IMR-90 (cell line): ENCODE data around the gene ERC2. TPM values are rescaled to one million over a fixed set of nuclear protein-coding genes. Genes with fewer than 3 reads are reported as not detected.

Experiments used
- ATAC-seq: fragments of 200-7000 bp; cut with Tn5 transposase; 2 replicates; pipeline ENCODE4 v1.9.1; 2020; ENCODE audit warnings: low read depth, mild to moderate bottlenecking, moderate library complexity
- BruUV-seq: library from RNA; stranded (reverse); fragments of 400-500 nt; replicated peaks from 2 replicates; lab custom pipeline; 2021; lab: Mats Ljungman, UMichigan
- CTCF ChIA-PET: fragments of 300-600 bp; formaldehyde crosslinking; extraction: SDS; loops from one replicate; lab custom pipeline; 2021; ENCODE audit warnings: antibody characterized with exemption; lab: Yijun Ruan, JAX
- POLR2A ChIA-PET: fragments of 300-600 bp; sonication (Branson Sonifier 250); formaldehyde crosslinking; loops from one replicate; lab custom pipeline; 2022; ENCODE audit warnings: antibody characterized with exemption; ENCODE audit not compliant: unreplicated experiment; lab: Charles Lee
- DNase-seq: peaks from one replicate; pipeline ENCODE4 v3.0.0; 2013
- H2AFZ ChIP-seq: replicated peaks from 2 replicates; pipeline ENCODE3; 2013; ENCODE audit warnings: low read length, mild to moderate bottlenecking; ENCODE audit not compliant: poor library complexity
- H2AK5ac ChIP-seq: 2 replicates; pipeline ENCODE4 v1.6.1; 2013; ENCODE audit warnings: low read depth, low read length, inconsistent platforms
- H2AK9ac ChIP-seq: replicated peaks from 2 replicates; pipeline ENCODE3; 2013; ENCODE audit warnings: mild to moderate bottlenecking, low read depth, low read length, moderate library complexity; ENCODE audit not compliant: poor library complexity
- H2BK120ac ChIP-seq: 2 replicates; pipeline ENCODE4 v1.6.1; 2013; ENCODE audit warnings: low read depth, low read length, inconsistent platforms
- H2BK15ac ChIP-seq: 3 replicates; pipeline ENCODE4 v1.6.1; 2013; ENCODE audit warnings: low read depth, low read length, inconsistent platforms
- H2BK20ac ChIP-seq: 2 replicates; pipeline ENCODE4 v1.6.1; 2013; ENCODE audit warnings: low read depth, mild to moderate bottlenecking, inconsistent platforms, low read length, moderate library complexity
- H2BK5ac ChIP-seq: 2 replicates; pipeline ENCODE4 v1.6.1; 2013; ENCODE audit warnings: mild to moderate bottlenecking, low read depth, low read length, inconsistent platforms; ENCODE audit not compliant: poor library complexity, severe bottlenecking
- H3K14ac ChIP-seq: replicated peaks from 2 replicates; pipeline ENCODE4 v1.6.1; 2013; ENCODE audit warnings: low read depth, low read length, inconsistent platforms
- H3K18ac ChIP-seq: 2 replicates; pipeline ENCODE4 v1.6.1; 2013; ENCODE audit warnings: low read depth, low read length, control low read depth
- H3K23ac ChIP-seq: 2 replicates; pipeline ENCODE4 v1.6.1; 2013; ENCODE audit warnings: low read depth, low read length, inconsistent platforms
- H3K27ac ChIP-seq: 2 replicates; pipeline ENCODE4 v1.5.1; 2013; ENCODE audit warnings: mild to moderate bottlenecking, control low read depth, low read length; ENCODE audit not compliant: insufficient read depth
- H3K27me3 ChIP-seq: 2 replicates; pipeline ENCODE4 v1.6.1; 2013; ENCODE audit warnings: low read length; ENCODE audit not compliant: control insufficient read depth, insufficient read depth
- H3K36me3 ChIP-seq: 2 replicates; pipeline ENCODE4 v1.6.1; 2013; ENCODE audit warnings: low read length, mixed read lengths; ENCODE audit not compliant: control insufficient read depth, insufficient read depth
- H3K4ac ChIP-seq: 2 replicates; pipeline ENCODE4 v1.6.1; 2013; ENCODE audit warnings: low read depth, low read length, inconsistent platforms
- H3K4me1 ChIP-seq: 2 replicates; pipeline ENCODE4 v1.6.1; 2013; ENCODE audit warnings: low read length, mixed read lengths; ENCODE audit not compliant: control insufficient read depth, insufficient read depth
- H3K4me2 ChIP-seq: 2 replicates; pipeline ENCODE4 v1.6.1; 2013; ENCODE audit warnings: low read depth, mild to moderate bottlenecking, control low read depth, low read length, moderate library complexity
- H3K4me3 ChIP-seq: 2 replicates; pipeline ENCODE4 v1.5.1; 2013; ENCODE audit warnings: low read depth, mild to moderate bottlenecking, control low read depth, low read length, moderate library complexity; ENCODE audit not compliant: insufficient read depth
- H3K56ac ChIP-seq: 2 replicates; pipeline ENCODE4 v1.6.1; 2013; ENCODE audit warnings: low read length, inconsistent platforms; ENCODE audit not compliant: insufficient read depth; ENCODE audit errors: extremely low read depth
- H3K79me1 ChIP-seq, 2 experiments: 2 replicates each; pipeline ENCODE4 v1.6.1; 2013; ENCODE audit warnings: low read length in 2 of 2, inconsistent platforms in 1 of 2, low read depth in 1 of 2
- H3K9ac ChIP-seq: 2 replicates; pipeline ENCODE4 v1.6.1; 2013; ENCODE audit warnings: low read depth, low read length, control low read depth
- H3K9me1 ChIP-seq: 2 replicates; pipeline ENCODE4 v1.6.1; 2013; ENCODE audit warnings: low read length, inconsistent platforms; ENCODE audit not compliant: insufficient read depth
- H3K9me3 ChIP-seq: 2 replicates; pipeline ENCODE4 v1.6.1; 2013; ENCODE audit warnings: low read length; ENCODE audit not compliant: control insufficient read depth, insufficient read depth
- H4K20me1 ChIP-seq: 2 replicates; pipeline ENCODE4 v1.6.1; 2013; ENCODE audit warnings: low read length, inconsistent platforms; ENCODE audit not compliant: insufficient read depth
- H4K5ac ChIP-seq: 2 replicates; pipeline ENCODE4 v1.6.1; 2013; ENCODE audit warnings: mild to moderate bottlenecking, low read depth, low read length, control low read depth
- H4K8ac ChIP-seq, 2 experiments: 2 replicates each; pipeline ENCODE4 v1.6.1; 2013; ENCODE audit warnings: low read depth in 2 of 2, low read length in 2 of 2, control low read depth in 1 of 2, inconsistent platforms in 1 of 2
- H4K91ac ChIP-seq: 2 replicates; pipeline ENCODE4 v1.6.1; 2013; ENCODE audit warnings: low read depth, low read length, inconsistent platforms; ENCODE audit not compliant: insufficient read depth
- BHLHE40 ChIP-seq: fragments of 150-350 bp; IDR thresholded peaks from 2 replicates; pipeline ENCODE4 v1.6.1; 2016; ENCODE audit warnings: mild to moderate bottlenecking, low read depth, low read length
- CEBPB ChIP-seq: IDR thresholded peaks from 2 replicates; pipeline ENCODE4 v1.6.1; 2012; ENCODE audit warnings: low read depth, low read length, improper control_type of control experiment
- ELK1 ChIP-seq: fragments of 150-350 bp; IDR thresholded peaks from 2 replicates; pipeline ENCODE4 v1.6.1; 2016; ENCODE audit warnings: low read depth, mild to moderate bottlenecking, low read length, moderate library complexity, borderline replicate concordance
- FOS ChIP-seq: fragments of 150-350 bp; IDR thresholded peaks from 2 replicates; pipeline ENCODE4 v1.6.1; 2016; ENCODE audit warnings: low read depth, low read length
- MAFK ChIP-seq: IDR thresholded peaks from 2 replicates; pipeline ENCODE4 v1.6.1; 2012; ENCODE audit warnings: low read depth, low read length, improper control_type of control experiment
- MAZ ChIP-seq: IDR thresholded peaks from 2 replicates; pipeline ENCODE4 v1.6.1; 2012; ENCODE audit warnings: low read depth, mild to moderate bottlenecking, low read length, improper control_type of control experiment, moderate library complexity, borderline replicate concordance
- MXI1 ChIP-seq: IDR thresholded peaks from 2 replicates; pipeline ENCODE4 v1.6.1; 2012; ENCODE audit warnings: low read depth, mild to moderate bottlenecking, low read length, moderate library complexity, borderline replicate concordance
- NFE2L2 ChIP-seq: fragments of 150-350 bp; IDR thresholded peaks from 2 replicates; pipeline ENCODE4 v1.6.1; 2016; ENCODE audit warnings: low read depth, mild to moderate bottlenecking, low read length
- POLR2A ChIP-seq: IDR thresholded peaks from 2 replicates; pipeline ENCODE4 v1.6.1; 2012; ENCODE audit warnings: mild to moderate bottlenecking, low read depth, low read length
- RCOR1 ChIP-seq: IDR thresholded peaks from 2 replicates; pipeline ENCODE4 v1.6.1; 2012; ENCODE audit warnings: mild to moderate bottlenecking, low read length, improper control_type of control experiment; ENCODE audit not compliant: insufficient replicate concordance
- RFX5 ChIP-seq: IDR thresholded peaks from 2 replicates; pipeline ENCODE4 v1.8.0; 2012; ENCODE audit warnings: low read depth, mild to moderate bottlenecking, low read length, moderate library complexity
- SMC3 ChIP-seq: fragments of 150-350 bp; IDR thresholded peaks from 2 replicates; pipeline ENCODE4 v1.6.1; 2016; ENCODE audit warnings: low read depth, mild to moderate bottlenecking, antibody characterized with exemption, low read length, moderate library complexity
- USF2 ChIP-seq: fragments of 150-350 bp; IDR thresholded peaks from 2 replicates; pipeline ENCODE4 v1.6.1; 2017; ENCODE audit warnings: mild to moderate bottlenecking, antibody characterized with exemption, low read length, low read depth
- WGBS, 2 experiments: methylation state at CpG; one replicate each; pipeline versions ENCODE4 v1.1.5 to v1.1.7; 2013; ENCODE audit warnings: missing lambda C conversion rate in 2 of 2; ENCODE audit not compliant: insufficient read length in 1 of 2; ENCODE audit errors: extremely low coverage in 2 of 2; 5-methylcytosine and 5-hydroxymethylcytosine counted together
- dilution Hi-C: fragments of 300-500 bp; cut with HindIII; formaldehyde crosslinking; loops from one replicate; pipeline ENCODE4 v1.14.3; 2018; ENCODE audit warnings: low sequenced_read_pairs; ENCODE audit not compliant: unreplicated experiment
- in situ Hi-C: fragments of 300-500 bp; cut with MboI; formaldehyde crosslinking; loops from 3 replicates; pipeline ENCODE4 v1.14.3; 2019; ENCODE audit warnings: low sequenced_read_pairs, inconsistent platforms, mixed read lengths
- intact Hi-C: fragments of 100-400 bp; cut with micrococcal nuclease; formaldehyde crosslinking; loops from 2 replicates; pipeline ENCODE4 v1.10.0; 2022
- polyA plus RNA-seq, 3 experiments: library from polyadenylated mRNA; depleted of rRNA; stranded (reverse); fragments of >200 nt; gene quantifications; 2 replicates each; pipeline ENCODE4 v1.2.3, GENCODE V29; 2012; ENCODE audit warnings: low replicate concordance in 1 of 3
- total RNA-seq: library from RNA; depleted of rRNA; stranded (reverse); fragments of >200 nt; gene quantifications from 2 replicates; pipeline ENCODE4 v1.2.3, GENCODE V29; 2012

Gene ERC2
- total and polyA plus RNA-seq, 2 of the 4 experiments (the other 2 are of a cell fraction), result 0.17 to 0.18 TPM

DNA sequence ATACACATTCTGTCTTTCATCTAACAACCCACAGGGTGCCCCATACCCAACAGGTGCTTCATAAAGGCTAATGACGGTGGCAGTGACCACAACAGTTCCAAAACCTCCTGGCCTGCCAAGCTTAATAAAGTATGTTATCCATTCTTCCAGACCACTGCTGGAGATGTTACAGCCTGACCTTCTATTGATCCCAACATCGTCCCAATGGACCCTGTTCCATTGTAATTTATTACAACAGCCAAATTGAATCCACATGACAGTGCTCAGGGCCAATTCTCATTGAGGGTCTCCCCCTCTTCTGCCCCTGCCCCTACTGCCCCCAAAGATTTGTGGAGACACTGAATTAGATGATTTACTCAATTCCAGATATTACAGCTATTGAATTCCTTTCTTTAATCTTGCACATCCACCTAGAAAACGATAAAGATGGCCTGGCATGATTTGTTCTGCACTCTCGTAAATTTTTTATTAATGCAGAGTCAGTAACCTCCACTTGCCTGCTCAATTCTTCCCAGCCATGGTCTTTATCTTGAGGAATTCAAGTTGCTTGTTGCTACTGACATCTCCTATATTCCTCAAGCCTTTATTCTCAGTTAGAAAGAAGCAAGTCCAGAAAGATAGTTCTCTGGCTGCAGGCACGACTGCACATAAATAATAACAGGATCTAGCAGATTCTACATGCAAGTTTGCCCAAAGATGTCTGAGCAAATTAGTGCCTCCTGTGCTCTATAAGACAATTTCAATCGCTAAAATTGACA is 407.6 kb downstream of the ERC2 start:
- WGBS, 2 experiments, result 59% methylated on average over 4 of the region's 6 CpGs; no CpG with 5 or more reads in 1 of the 2 experiments
- H3K9me3 ChIP-seq, result no peaks in the 10 kb centered on the region
- no peak overlapping the region for H2AK9ac ChIP-seq
- no peak for ATAC-seq
- DNase-seq, result no peak
- no peaks in the 10 kb centered on the region for H3K9me1 ChIP-seq
- ChIA-PET CTCF (no interaction called here), POLR2A (no interaction called here)
- no peaks in the 10 kb centered on the region for H3K36me3 ChIP-seq
- dilution Hi-C loops (no loop called here), intact Hi-C loops (no loop called here), in situ Hi-C loops (no loop called here)
- H2AK5ac ChIP-seq, result no peak overlapping the region
- H3K18ac ChIP-seq, result no peak overlapping the region
- H4K5ac ChIP-seq, result no peak overlapping the region
- BruUV-seq, result no TSS peak
- H4K20me1 ChIP-seq, result no peaks in the 10 kb centered on the region
- no peak overlapping the region for H2AFZ ChIP-seq
- no peak overlapping the region for H3K56ac ChIP-seq
- no peak overlapping the region for H4K8ac ChIP-seq
- no peaks in the 10 kb centered on the region for H3K4me1 ChIP-seq
- H3K4me3 ChIP-seq, result no peak overlapping the region
- no peak overlapping the region for H2BK120ac ChIP-seq
- H2BK15ac ChIP-seq, result no peak overlapping the region
- TF ChIP-seq USF2, result no peak
- TF ChIP-seq CEBPB, result no peak
- TF ChIP-seq RFX5, result no peak
- no peak for TF ChIP-seq BHLHE40
- no peak for TF ChIP-seq POLR2A
- no peak for TF ChIP-seq MAZ
- TF ChIP-seq RCOR1, result no peak
- no peak for TF ChIP-seq MAFK
- no peak for TF ChIP-seq FOS
- TF ChIP-seq MXI1, result no peak
- no peak for TF ChIP-seq NFE2L2
- TF ChIP-seq SMC3, result no peak
- no peak for TF ChIP-seq ELK1
- H3K4ac ChIP-seq, result no peak overlapping the region
- no peak overlapping the region for H3K9ac ChIP-seq
- H3K23ac ChIP-seq, result no peak overlapping the region
- no peak overlapping the region for H3K27ac ChIP-seq
- H2BK20ac ChIP-seq, result no peak overlapping the region
- no peak overlapping the region for H2BK5ac ChIP-seq
- no peak overlapping the region for H3K4me2 ChIP-seq
- no peak overlapping the region for H4K91ac ChIP-seq
- H3K14ac ChIP-seq, result no peak overlapping the region
- H3K79me1 ChIP-seq, result no peaks in the 10 kb centered on the region
- H3K27me3 ChIP-seq, result no peaks in the 10 kb centered on the region
